Fibroblast of upper back skin (primary cell): ENCODE data around the gene GATC.

Experiments
- DNase-seq: peaks from one replicate; pipeline ENCODE4 v3.0.0-alpha.2; 2013

Gene GATC

GRCh38 chr12:120500581-120500980 is 54.3 kb downstream of the GATC start:
- no peak for DNase-seq

- no peak for DNase-seq
Observed at GRCh38 chr12:120504587-120504986, 58.3 kb downstream of the GATC start.

- no peak for DNase-seq
Observed at GRCh38 chr12:120508537-120508936, 62.3 kb downstream of the GATC start.
